Measurements from ENCODE around the gene SMAD2.

Gene SMAD2

GRCh38 chr18:47903809-47904208, 26.6 kb downstream of the SMAD2 start:
- intact Hi-C loops (cut with DNase I): no loop called here
- DNase-seq: no peak

GRCh38 chr18:47901624-47902362, 28.7 kb downstream of the SMAD2 start:
- DNase-seq: no peak
- intact Hi-C loops (cut with DNase I): no loop called here

- intact Hi-C loops (cut with DNase I): no loop called here
- DNase-seq: no peak
These were observed 31.2 kb downstream of the SMAD2 start for GRCh38 chr18:47899107-47899840.

GRCh38 chr18:47898696-47899095, 31.8 kb downstream of the SMAD2 start:
- intact Hi-C loops (cut with DNase I): no loop called here

GRCh38 chr18:47898055-47898454, 32.4 kb downstream of the SMAD2 start:
- DNase-seq: no peak
- intact Hi-C loops (cut with DNase I): no loop called here

More at GRCh38 chr18:47898696-47899095, 31.8 kb downstream of the SMAD2 start:
- no peak for DNase-seq

- no peak for DNase-seq
- intact Hi-C loops (cut with DNase I): no loop called here
These were observed 34.8 kb downstream of the SMAD2 start for GRCh38 chr18:47895565-47896250.

- DNase-seq: no peak
- intact Hi-C loops (cut with DNase I): no loop called here
These were observed 36.3 kb downstream of the SMAD2 start for GRCh38 chr18:47893939-47894699.

GRCh38 chr18:47893047-47893446, 37.4 kb downstream of the SMAD2 start:
- intact Hi-C loops (cut with DNase I): no loop called here

GRCh38 chr18:47888156-47888555, 42.3 kb downstream of the SMAD2 start:
- no peak for DNase-seq
- intact Hi-C loops (cut with DNase I): no loop called here

More at GRCh38 chr18:47893047-47893446, 37.4 kb downstream of the SMAD2 start:
- no peak for DNase-seq

- intact Hi-C loops (cut with DNase I): no loop called here
- DNase-seq: no peak
These were observed 43.2 kb downstream of the SMAD2 start for GRCh38 chr18:47887227-47887626.

GRCh38 chr18:47883771-47884413, 46.6 kb downstream of the SMAD2 start:
- intact Hi-C loops (cut with DNase I): no loop called here
- peak in 1 of 42 donors; percentile 7 for DNase-seq

GRCh38 chr18:47882641-47883040, 47.8 kb downstream of the SMAD2 start:
- DNase-seq: no peak
- intact Hi-C loops (cut with DNase I): no loop called here

- DNase-seq: no peak
- intact Hi-C loops (cut with DNase I): no loop called here
These were observed 48.6 kb downstream of the SMAD2 start for GRCh38 chr18:47881752-47882455.

GRCh38 chr18:47881042-47881441, 49.4 kb downstream of the SMAD2 start:
- no peak for DNase-seq
- intact Hi-C loops (cut with DNase I): no loop called here

GRCh38 chr18:47877892-47878291, 52.6 kb downstream of the SMAD2 start:
- intact Hi-C loops (cut with DNase I): no loop called here
- DNase-seq: no peak

- intact Hi-C loops (cut with DNase I): no loop called here
- no peak for DNase-seq
These were observed 53.6 kb downstream of the SMAD2 start for GRCh38 chr18:47876813-47877212.

- intact Hi-C loops (cut with DNase I): no loop called here
- DNase-seq: no peak
These were observed 56.8 kb downstream of the SMAD2 start for GRCh38 chr18:47873625-47874024.

GRCh38 chr18:47872426-47872825, 58.0 kb downstream of the SMAD2 start:
- intact Hi-C loops (cut with DNase I): no loop called here
- no peak for DNase-seq
